ENCODE data around the gene POMT2. TPM values are rescaled to one million over a fixed set of nuclear protein-coding genes. Genes with fewer than 3 reads are reported as not detected.

POMT2 gene
- polyA plus RNA-seq, 1 of the 3 experiments (the other 2 are of a cell fraction), result 19.9 TPM

DNA sequence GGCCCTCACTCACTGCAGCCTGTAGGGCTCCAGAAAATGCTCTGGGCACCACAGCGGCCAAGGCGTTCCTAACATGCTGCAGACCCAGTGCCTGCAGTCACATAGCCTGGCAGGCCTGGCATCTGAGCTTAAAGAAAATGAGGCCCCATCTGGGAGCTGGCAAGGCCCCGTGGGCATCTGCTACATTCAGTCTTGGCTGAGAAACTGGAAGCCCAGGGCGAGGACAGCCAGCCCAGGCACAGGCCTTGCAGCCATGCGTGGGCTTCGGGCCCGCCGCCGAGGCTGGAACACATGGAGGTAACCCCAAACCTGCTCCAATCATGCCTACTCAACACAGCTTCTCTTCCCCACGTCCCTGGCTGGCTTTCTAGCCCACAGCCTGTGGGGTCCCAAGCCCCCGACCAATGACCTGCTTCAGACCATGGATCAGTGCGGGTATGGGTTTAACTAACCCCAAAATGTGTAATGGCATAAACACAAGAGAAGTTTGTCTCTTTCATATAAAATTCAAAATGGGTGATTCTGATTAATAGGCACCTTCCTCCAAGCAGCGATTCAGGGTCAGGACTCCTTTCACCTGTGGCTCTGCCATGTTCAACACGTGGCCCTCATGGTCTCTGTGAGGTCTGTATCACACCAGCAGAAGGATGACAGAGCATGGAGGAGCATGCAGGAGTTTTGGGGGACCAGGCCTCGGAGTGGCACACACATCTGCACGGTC lies 56.1 kb downstream of the POMT2 start:
- Histone ChIP-seq H3K36me3 (replicated peaks in 1 of 2; ENCODE audit: control insufficient read depth in 1 of 2, insufficient read depth in 2 of 2, low read length in 1 of 2) (no peaks in the 10 kb centered on the region), H3K4me1 (ENCODE audit: control insufficient read depth in 1 of 2, insufficient read depth in 2 of 2, low read depth in 1 of 2, low read length in 1 of 2) (no peaks in the 10 kb centered on the region; a peak in 1 of 4 replicates), H3F3A (replicated peaks; ENCODE audit: insufficient read depth) (no peaks in the 10 kb centered on the region), H3K4me2 (no peak overlapping the region), H3K9me2 (no peaks in the 10 kb centered on the region), H3K79me2 (ENCODE audit: insufficient read depth) (no peaks in the 10 kb centered on the region), H3K4me3 (ENCODE audit: low read depth in 2 of 2, low read length in 1 of 2) (no peak overlapping the region), H4K20me1 (ENCODE audit: insufficient read depth) (no peaks in the 10 kb centered on the region), H3K9me3 (no peaks in the 10 kb centered on the region), H2AFZ (ENCODE audit: low read depth) (no peak overlapping the region), H3K27me3 (ENCODE audit: insufficient read depth) (peaks cover 19% of the 10 kb centered on the region), H3K27ac (ENCODE audit: low read depth in 2 of 2, low read length in 1 of 2) (no peak overlapping the region), H3K9ac (no peak overlapping the region)
- ChIA-PET CTCF (interaction anchor here (0.7 to 1.2 kb wide), 2 partner anchors 11 to 123 kb away, joined by 3 read pairs; partner anchors contain the start of gene ZDHHC22), POLR2A (no interaction called here)
- DNase-seq, result no peak
- 58% methylated on average over 14 of the region's 16 CpGs for WGBS (ENCODE audit: low lambda C conversion rate)
- TF ChIP-seq REST (IDR thresholded peaks at IDR 0.05; ENCODE audit: low read depth, low read length) (no peak), PBX3 (IDR thresholded peaks at IDR 0.05) (no peak), EZH2phosphoT487 (IDR thresholded peaks at IDR 0.05; ENCODE audit: borderline replicate concordance, low read depth) (no peak), NFIC (IDR thresholded peaks at IDR 0.05; ENCODE audit: borderline replicate concordance) (no peak), POLR2AphosphoS5 (IDR thresholded peaks at IDR 0.05; ENCODE audit: low read depth, low read length) (no peak), MXI1 (IDR thresholded peaks at IDR 0.05; ENCODE audit: low read depth, low read length) (no peak), TAF1 (IDR thresholded peaks at IDR 0.05; ENCODE audit: borderline replicate concordance, low read depth, low read length) (no peak)

DNA sequence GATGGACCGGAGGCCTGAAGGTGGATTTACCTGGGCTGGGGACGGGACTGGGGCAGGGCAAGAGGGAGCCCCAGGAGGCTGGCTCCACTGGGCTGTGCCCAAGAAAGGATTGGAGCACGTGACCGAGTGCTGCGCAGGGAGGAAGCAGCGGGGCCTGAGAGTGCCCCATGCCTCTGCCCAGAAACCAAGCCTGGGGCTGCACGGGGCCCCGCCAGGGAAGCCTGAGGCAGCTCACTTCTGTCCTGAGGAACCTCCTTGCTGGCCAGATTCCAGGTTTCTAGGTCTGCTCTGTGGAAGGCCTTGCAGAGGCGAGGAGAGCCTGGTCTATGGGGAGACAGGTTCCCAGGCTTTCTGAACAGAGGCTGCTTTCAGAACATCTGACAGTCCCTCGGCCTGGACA lies 60.1 kb downstream of the POMT2 start:
- WGBS (ENCODE audit: low lambda C conversion rate), result 71% methylated on average over 9 of the region's 10 CpGs
- no peak for DNase-seq
- ChIA-PET POLR2A (no interaction called here), CTCF (interaction anchor here (1.2 kb wide), 1 partner anchor 55 kb away, joined by 5 read pairs; no protein-coding TSS in a partner anchor)
- Histone ChIP-seq H3K79me2 (ENCODE audit: insufficient read depth) (no peaks in the 10 kb centered on the region), H3K9me3 (no peaks in the 10 kb centered on the region), H3K4me3 (ENCODE audit: low read depth in 2 of 2, low read length in 1 of 2) (no peak overlapping the region), H3K9ac (no peak overlapping the region), H3K36me3 (replicated peaks in 1 of 2; ENCODE audit: control insufficient read depth in 1 of 2, insufficient read depth in 2 of 2, low read length in 1 of 2) (no peaks in the 10 kb centered on the region), H3K27me3 (ENCODE audit: insufficient read depth) (peaks cover 8% of the 10 kb centered on the region; the same call in 1 of the 2 replicates), H4K20me1 (ENCODE audit: insufficient read depth) (no peaks in the 10 kb centered on the region), H3K9me2 (no peaks in the 10 kb centered on the region), H3K27ac (ENCODE audit: low read depth in 2 of 2, low read length in 1 of 2) (no peak overlapping the region), H2AFZ (ENCODE audit: low read depth) (no peak overlapping the region), H3K4me2 (no peak overlapping the region), H3K4me1 (ENCODE audit: control insufficient read depth in 1 of 2, insufficient read depth in 2 of 2, low read depth in 1 of 2, low read length in 1 of 2) (no peaks in the 10 kb centered on the region; a peak in 1 of 4 replicates), H3F3A (replicated peaks; ENCODE audit: insufficient read depth) (no peaks in the 10 kb centered on the region)
- no peak for TF ChIP-seq REST (IDR thresholded peaks at IDR 0.05; ENCODE audit: low read depth, low read length)

Measured in SK-N-SH (cell line).